WTC11 (cell line): ENCODE data around the gene ITPRID2.

Experiments used
- ARID4B ChIP-seq: sonication (generic); formaldehyde crosslinking; IDR thresholded peaks from 2 replicates; pipeline ENCODE4 v1.8.0; 2023; ENCODE audit warnings: missing genetic modification reagents, mild to moderate bottlenecking, borderline replicate concordance
- CREM ChIP-seq: sonication (generic); formaldehyde crosslinking; IDR thresholded peaks from 2 replicates; pipeline ENCODE4 v1.8.1; 2022; ENCODE audit warnings: mild to moderate bottlenecking, missing genetic modification reagents, moderate library complexity
- CTCF ChIP-seq: fragments of 200-600 bp; IDR thresholded peaks from 2 replicates; pipeline ENCODE4 v1.8.0; 2022; ENCODE audit warnings: antibody characterized with exemption
- ELF4 ChIP-seq: sonication (generic); formaldehyde crosslinking; IDR thresholded peaks from 2 replicates; pipeline ENCODE4 v1.8.1; 2022; ENCODE audit warnings: low read depth, mild to moderate bottlenecking, moderate library complexity, missing genetic modification reagents
- ESRRA ChIP-seq: sonication (generic); formaldehyde crosslinking; IDR thresholded peaks from 2 replicates; pipeline ENCODE4 v1.8.1; 2022; ENCODE audit warnings: mild to moderate bottlenecking, missing genetic modification reagents, borderline replicate concordance
- HMGA2 ChIP-seq: fragments of 250-450 bp; sonication (Bioruptor Pico); IDR thresholded peaks from 2 replicates; pipeline ENCODE4 v1.4.0; 2021; ENCODE audit warnings: mild to moderate bottlenecking, moderate library complexity
- ZBTB21 ChIP-seq: sonication (generic); formaldehyde crosslinking; IDR thresholded peaks from 2 replicates; pipeline ENCODE4 v1.8.1; 2023; ENCODE audit warnings: mild to moderate bottlenecking, missing genetic modification reagents, borderline replicate concordance
- TF ChIP-seq, protein P1 (sequence below): sonication (generic); formaldehyde crosslinking; IDR thresholded peaks from 2 replicates; pipeline ENCODE4 v1.8.1; 2023; ENCODE audit warnings: mild to moderate bottlenecking, missing genetic modification reagents, moderate library complexity
- TF ChIP-seq, protein P2 (sequence below): sonication (generic); formaldehyde crosslinking; IDR thresholded peaks from 2 replicates; pipeline ENCODE4 v1.8.1; 2022; ENCODE audit warnings: low read depth, mild to moderate bottlenecking, moderate library complexity, missing genetic modification reagents, borderline replicate concordance

DNA sequence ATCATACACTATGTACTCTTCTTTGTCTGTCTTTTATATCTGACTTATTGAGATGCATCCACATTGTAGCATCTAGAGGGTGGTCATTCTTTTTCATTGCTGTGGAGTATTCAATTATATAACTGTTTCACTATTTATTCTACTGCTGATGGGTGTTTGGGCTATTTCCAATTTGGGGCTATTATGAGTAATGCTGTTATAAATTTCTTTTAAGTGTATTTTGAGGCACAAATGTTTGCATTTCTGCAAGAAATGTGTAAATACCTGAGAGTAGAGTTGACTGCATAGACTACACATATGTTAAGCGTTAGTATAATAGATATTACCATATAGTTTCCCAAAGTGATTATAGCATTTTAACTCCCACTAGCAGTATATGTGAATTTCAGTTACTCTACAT, 67.2 kb downstream of the ITPRID2 start:
- TF ChIP-seq, protein P1, sequence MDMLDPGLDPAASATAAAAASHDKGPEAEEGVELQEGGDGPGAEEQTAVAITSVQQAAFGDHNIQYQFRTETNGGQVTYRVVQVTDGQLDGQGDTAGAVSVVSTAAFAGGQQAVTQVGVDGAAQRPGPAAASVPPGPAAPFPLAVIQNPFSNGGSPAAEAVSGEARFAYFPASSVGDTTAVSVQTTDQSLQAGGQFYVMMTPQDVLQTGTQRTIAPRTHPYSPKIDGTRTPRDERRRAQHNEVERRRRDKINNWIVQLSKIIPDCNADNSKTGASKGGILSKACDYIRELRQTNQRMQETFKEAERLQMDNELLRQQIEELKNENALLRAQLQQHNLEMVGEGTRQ (CRISPR knock-in tag): no peak
- TF ChIP-seq CTCF (no peak), ARID4B (CRISPR knock-in tag) (no peak), CREM (no peak), HMGA2 (CRISPR knock-in tag) (no peak), ESRRA (CRISPR knock-in tag) (no peak), ZBTB21 (CRISPR knock-in tag) (no peak), ELF4 (CRISPR knock-in tag) (no peak)
- TF ChIP-seq, protein P2, sequence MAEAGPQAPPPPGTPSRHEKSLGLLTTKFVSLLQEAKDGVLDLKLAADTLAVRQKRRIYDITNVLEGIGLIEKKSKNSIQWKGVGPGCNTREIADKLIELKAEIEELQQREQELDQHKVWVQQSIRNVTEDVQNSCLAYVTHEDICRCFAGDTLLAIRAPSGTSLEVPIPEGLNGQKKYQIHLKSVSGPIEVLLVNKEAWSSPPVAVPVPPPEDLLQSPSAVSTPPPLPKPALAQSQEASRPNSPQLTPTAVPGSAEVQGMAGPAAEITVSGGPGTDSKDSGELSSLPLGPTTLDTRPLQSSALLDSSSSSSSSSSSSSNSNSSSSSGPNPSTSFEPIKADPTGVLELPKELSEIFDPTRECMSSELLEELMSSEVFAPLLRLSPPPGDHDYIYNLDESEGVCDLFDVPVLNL (CRISPR knock-in tag): no peak
